ENCODE measurements around the gene MLC1.

MLC1 gene

GRCh38 chr22:50014655-50015401, 70.4 kb downstream of the MLC1 start:
- no peak for DNase-seq

- DNase-seq: no peak
Measured at GRCh38 chr22:50014053-50014501, 71.1 kb downstream of the MLC1 start.

- DNase-seq: no peak
Measured at GRCh38 chr22:50012211-50013181, 72.7 kb downstream of the MLC1 start, which contains the start of gene IL17REL. IL17REL (minus strand) TSS chr22:50012765; CDS start chr22:50012646, 119 bp downstream.

GRCh38 chr22:50011447-50012210, 73.6 kb downstream of the MLC1 start:
- DNase-seq: no peak

- no peak for DNase-seq
Measured at GRCh38 chr22:50010676-50011446, 74.4 kb downstream of the MLC1 start.

- DNase-seq: no peak
Measured at GRCh38 chr22:50009765-50010675, 75.2 kb downstream of the MLC1 start.
